ENCODE data around the gene LSM14A. TPM values are rescaled to one million over a fixed set of nuclear protein-coding genes. Genes with fewer than 3 reads are reported as not detected.

LSM14A gene
- total and polyA plus RNA-seq, 9 of the 15 experiments (the other 6 are each of a cell fraction or from before 2014, with no cell fraction given), result 19.5 to 150 (median 95.1) TPM

DNA sequence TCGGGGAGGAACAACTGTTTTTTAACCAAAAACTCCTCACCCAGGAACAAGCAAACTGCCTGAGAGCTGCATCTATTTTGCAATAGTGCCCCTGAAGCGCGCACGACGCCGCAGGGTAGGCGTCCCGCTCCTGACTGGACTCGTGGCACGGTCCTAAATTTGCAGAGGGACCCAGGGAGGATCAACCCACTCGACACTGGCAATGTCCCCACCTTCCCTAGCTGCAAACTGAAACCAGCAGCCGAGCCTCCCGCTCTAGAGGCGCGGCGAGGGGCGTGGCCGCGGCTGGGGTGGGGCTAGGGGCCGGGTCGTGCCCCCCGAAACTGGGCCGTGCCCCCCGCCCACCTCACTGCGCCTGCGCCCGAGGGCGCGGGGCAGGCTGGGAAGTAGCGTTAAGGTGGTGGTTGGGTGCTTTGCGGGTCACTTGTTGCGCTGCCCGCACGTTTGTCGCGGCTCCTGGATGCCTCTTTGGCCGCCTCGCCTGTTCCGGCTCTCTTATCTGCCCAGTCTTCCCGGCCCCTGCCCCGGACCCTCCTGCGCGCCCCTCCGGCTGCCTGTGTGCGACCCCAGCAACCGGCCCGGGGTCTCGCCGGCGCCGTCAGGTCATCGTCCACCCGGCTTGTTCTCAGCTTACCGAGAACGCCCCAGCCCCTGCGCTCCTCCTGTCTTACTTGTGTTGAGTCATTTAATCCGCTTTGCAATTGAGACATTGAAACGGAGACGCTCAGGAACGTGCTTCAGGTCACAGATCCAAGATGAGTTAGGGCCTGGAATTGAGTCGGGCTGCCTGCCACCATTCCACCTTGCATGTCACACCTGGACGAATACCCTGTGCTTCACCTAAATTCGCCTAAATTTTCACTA lies 37.9 kb upstream of the LSM14A start (continued):
- TF ChIP-seq TEAD4 (IDR thresholded peaks at IDR 0.05; ENCODE audit: low read length) (no peak), TEAD4 (CRISPR knock-in tag; IDR thresholded peaks at IDR 0.05; ENCODE audit: borderline replicate concordance) (no peak), POLR2A (conservative IDR thresholded peaks at IDR 0.05) (peak; percentile 95), CHD4 (IDR thresholded peaks at IDR 0.05; ENCODE audit: insufficient read depth, insufficient replicate concordance, low read depth, low read length, poor library complexity, severe bottlenecking) (no peak), AFF1 (IDR thresholded peaks at IDR 0.05; ENCODE audit: low read depth in 1 of 2, partially characterized antibody in 2 of 2) (peak in 1 of 2 experiments; percentile 49), CBX8 (IDR thresholded peaks at IDR 0.05; ENCODE audit: borderline replicate concordance, extremely low read depth, low read depth, low read length, poor library complexity, severe bottlenecking) (no peak), HNRNPLL (IDR thresholded peaks at IDR 0.05; ENCODE audit: low read depth, low read length, poor library complexity, severe bottlenecking) (peak; percentile 54), KLF1 (tag; IDR thresholded peaks at IDR 0.05) (peak; percentile 70; the same call in 1 of the 2 replicates), ZEB2 (IDR thresholded peaks at IDR 0.05) (peak; percentile 58; the same call in 1 of the 2 replicates), ILF3 (IDR thresholded peaks at IDR 0.05; ENCODE audit: borderline replicate concordance) (no peak), KHSRP (IDR thresholded peaks at IDR 0.05) (no peak), MBD2 (IDR thresholded peaks at IDR 0.05; ENCODE audit: borderline replicate concordance, low read depth) (no peak), MTF1 (CRISPR knock-in tag; IDR thresholded peaks at IDR 0.05; ENCODE audit: borderline replicate concordance) (no peak)
- TF ChIP-seq, protein P1, sequence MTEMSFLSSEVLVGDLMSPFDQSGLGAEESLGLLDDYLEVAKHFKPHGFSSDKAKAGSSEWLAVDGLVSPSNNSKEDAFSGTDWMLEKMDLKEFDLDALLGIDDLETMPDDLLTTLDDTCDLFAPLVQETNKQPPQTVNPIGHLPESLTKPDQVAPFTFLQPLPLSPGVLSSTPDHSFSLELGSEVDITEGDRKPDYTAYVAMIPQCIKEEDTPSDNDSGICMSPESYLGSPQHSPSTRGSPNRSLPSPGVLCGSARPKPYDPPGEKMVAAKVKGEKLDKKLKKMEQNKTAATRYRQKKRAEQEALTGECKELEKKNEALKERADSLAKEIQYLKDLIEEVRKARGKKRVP (CRISPR knock-in tag; IDR thresholded peaks at IDR 0.05), result no peak
- TF ChIP-seq, protein P2, sequence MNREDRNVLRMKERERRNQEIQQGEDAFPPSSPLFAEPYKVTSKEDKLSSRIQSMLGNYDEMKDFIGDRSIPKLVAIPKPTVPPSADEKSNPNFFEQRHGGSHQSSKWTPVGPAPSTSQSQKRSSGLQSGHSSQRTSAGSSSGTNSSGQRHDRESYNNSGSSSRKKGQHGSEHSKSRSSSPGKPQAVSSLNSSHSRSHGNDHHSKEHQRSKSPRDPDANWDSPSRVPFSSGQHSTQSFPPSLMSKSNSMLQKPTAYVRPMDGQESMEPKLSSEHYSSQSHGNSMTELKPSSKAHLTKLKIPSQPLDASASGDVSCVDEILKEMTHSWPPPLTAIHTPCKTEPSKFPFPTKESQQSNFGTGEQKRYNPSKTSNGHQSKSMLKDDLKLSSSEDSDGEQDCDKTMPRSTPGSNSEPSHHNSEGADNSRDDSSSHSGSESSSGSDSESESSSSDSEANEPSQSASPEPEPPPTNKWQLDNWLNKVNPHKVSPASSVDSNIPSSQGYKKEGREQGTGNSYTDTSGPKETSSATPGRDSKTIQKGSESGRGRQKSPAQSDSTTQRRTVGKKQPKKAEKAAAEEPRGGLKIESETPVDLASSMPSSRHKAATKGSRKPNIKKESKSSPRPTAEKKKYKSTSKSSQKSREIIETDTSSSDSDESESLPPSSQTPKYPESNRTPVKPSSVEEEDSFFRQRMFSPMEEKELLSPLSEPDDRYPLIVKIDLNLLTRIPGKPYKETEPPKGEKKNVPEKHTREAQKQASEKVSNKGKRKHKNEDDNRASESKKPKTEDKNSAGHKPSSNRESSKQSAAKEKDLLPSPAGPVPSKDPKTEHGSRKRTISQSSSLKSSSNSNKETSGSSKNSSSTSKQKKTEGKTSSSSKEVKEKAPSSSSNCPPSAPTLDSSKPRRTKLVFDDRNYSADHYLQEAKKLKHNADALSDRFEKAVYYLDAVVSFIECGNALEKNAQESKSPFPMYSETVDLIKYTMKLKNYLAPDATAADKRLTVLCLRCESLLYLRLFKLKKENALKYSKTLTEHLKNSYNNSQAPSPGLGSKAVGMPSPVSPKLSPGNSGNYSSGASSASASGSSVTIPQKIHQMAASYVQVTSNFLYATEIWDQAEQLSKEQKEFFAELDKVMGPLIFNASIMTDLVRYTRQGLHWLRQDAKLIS (CRISPR knock-in tag; IDR thresholded peaks at IDR 0.05), result no peak
- TF ChIP-seq, protein P3, sequence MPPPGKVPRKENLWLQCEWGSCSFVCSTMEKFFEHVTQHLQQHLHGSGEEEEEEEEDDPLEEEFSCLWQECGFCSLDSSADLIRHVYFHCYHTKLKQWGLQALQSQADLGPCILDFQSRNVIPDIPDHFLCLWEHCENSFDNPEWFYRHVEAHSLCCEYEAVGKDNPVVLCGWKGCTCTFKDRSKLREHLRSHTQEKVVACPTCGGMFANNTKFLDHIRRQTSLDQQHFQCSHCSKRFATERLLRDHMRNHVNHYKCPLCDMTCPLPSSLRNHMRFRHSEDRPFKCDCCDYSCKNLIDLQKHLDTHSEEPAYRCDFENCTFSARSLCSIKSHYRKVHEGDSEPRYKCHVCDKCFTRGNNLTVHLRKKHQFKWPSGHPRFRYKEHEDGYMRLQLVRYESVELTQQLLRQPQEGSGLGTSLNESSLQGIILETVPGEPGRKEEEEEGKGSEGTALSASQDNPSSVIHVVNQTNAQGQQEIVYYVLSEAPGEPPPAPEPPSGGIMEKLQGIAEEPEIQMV (tag; conservative IDR thresholded peaks at IDR 0.05; ENCODE audit: low read depth), result no peak

Measured in K562 (cell line).